ENCODE results near the gene SIX2. TPM values are rescaled to one million over a fixed set of nuclear protein-coding genes. Genes with fewer than 3 reads are reported as not detected.

The SIX2 gene
- total and polyA plus RNA-seq, 2 of the 13 experiments (the other 11 are each of a cell fraction or from before 2014, with no cell fraction given): not detected

- TF ChIP-seq CTCF (CRISPR knock-in tag; IDR thresholded peaks at IDR 0.05) (peak; percentile 96), THAP8 (CRISPR knock-in tag; IDR thresholded peaks at IDR 0.05; ENCODE audit: borderline replicate concordance) (no peak), BHLHE40 (IDR thresholded peaks at IDR 0.05; ENCODE audit: low read length) (0 out of 2 replicates have a peak, but pooled peaks have one; percentile 9), KLF6 (CRISPR knock-in tag; IDR thresholded peaks at IDR 0.05) (0 out of 2 replicates have a peak, but pooled peaks have one; percentile 59), MIER2 (CRISPR knock-in tag; IDR thresholded peaks at IDR 0.05) (peak; percentile 30; the same call in 1 of the 2 replicates), KLF11 (CRISPR knock-in tag; IDR thresholded peaks at IDR 0.05) (no peak), ATF6 (CRISPR knock-in tag; conservative IDR thresholded peaks at IDR 0.05) (0 out of 2 replicates have a peak, but pooled peaks have one; percentile 37), IKZF5 (CRISPR knock-in tag; IDR thresholded peaks at IDR 0.05) (peak; percentile 63; the same call in 1 of the 2 replicates), UBTF (CRISPR knock-in tag; IDR thresholded peaks at IDR 0.05) (no peak), THRA (CRISPR knock-in tag; IDR thresholded peaks at IDR 0.05; ENCODE audit: borderline replicate concordance) (0 out of 2 replicates have a peak, but pooled peaks have one; percentile 45), ATF7-NPFF (CRISPR knock-in tag; IDR thresholded peaks at IDR 0.05; ENCODE audit: low read depth) (peak; percentile 34; the same call in 1 of the 2 replicates), SAFB2 (CRISPR knock-in tag; IDR thresholded peaks at IDR 0.05; ENCODE audit: borderline replicate concordance, low read depth) (no peak), TFDP2 (CRISPR knock-in tag; IDR thresholded peaks at IDR 0.05) (0 out of 2 replicates have a peak, but pooled peaks have one; percentile 26), GATAD1 (CRISPR knock-in tag; IDR thresholded peaks at IDR 0.05) (0 out of 2 replicates have a peak, but pooled peaks have one; percentile 40), CHCHD3 (CRISPR knock-in tag; IDR thresholded peaks at IDR 0.05) (no peak), ZNF274 (CRISPR knock-in tag; IDR thresholded peaks at IDR 0.05) (0 out of 2 replicates have a peak, but pooled peaks have one; percentile 20), CBX5 (CRISPR knock-in tag; IDR thresholded peaks at IDR 0.05; ENCODE audit: borderline replicate concordance) (peak; percentile 66; the same call in 1 of the 2 replicates), KDM3A (CRISPR knock-in tag; IDR thresholded peaks at IDR 0.05; ENCODE audit: low read depth) (no peak), ERF (CRISPR knock-in tag; IDR thresholded peaks at IDR 0.05) (peak; percentile 54; the same call in 1 of the 2 replicates)
Measured at GRCh38 chr2:44981714-44982108, 27.5 kb downstream of the SIX2 start (continued).

Data from HepG2 (cell line).